ENCODE results near the gene CHD5.

DNA sequence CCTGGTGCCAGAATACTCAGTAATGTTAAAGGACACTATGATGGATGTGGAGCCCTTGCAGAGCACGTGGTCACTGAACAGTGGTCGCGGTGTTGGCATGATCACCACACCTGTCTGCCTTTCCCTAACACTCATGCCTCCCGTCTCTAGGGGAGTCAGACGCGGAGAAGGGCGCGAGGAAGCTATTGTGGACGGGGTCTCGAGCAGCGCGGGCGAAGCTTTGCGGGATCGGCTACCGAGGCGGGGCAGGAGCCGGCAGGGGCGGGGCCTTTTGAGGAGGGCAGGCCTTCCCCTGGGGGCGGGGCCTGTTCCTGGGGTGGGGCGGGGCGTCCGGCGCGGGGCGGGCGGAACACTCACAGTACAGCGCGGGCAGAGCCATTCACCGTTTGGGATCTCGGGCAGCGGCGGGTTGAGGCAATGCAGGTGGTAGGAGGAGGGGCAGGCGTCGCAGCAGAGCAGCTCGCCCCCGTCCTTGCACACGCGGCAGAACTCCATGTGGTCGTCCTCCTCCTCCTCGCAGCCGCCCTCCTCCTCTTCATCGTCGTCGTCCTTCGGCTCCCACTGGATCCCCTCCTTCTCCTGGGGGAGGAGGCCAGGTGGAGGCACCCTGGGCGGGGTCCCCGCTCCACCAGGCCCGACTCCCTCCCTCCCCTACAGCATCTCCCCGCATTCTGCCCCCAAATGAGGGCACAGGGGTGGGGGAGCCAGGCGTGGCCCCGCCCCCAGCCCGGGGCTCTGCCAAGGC lies 31.5 kb downstream of the CHD5 start:
- TF ChIP-seq, protein P1, sequence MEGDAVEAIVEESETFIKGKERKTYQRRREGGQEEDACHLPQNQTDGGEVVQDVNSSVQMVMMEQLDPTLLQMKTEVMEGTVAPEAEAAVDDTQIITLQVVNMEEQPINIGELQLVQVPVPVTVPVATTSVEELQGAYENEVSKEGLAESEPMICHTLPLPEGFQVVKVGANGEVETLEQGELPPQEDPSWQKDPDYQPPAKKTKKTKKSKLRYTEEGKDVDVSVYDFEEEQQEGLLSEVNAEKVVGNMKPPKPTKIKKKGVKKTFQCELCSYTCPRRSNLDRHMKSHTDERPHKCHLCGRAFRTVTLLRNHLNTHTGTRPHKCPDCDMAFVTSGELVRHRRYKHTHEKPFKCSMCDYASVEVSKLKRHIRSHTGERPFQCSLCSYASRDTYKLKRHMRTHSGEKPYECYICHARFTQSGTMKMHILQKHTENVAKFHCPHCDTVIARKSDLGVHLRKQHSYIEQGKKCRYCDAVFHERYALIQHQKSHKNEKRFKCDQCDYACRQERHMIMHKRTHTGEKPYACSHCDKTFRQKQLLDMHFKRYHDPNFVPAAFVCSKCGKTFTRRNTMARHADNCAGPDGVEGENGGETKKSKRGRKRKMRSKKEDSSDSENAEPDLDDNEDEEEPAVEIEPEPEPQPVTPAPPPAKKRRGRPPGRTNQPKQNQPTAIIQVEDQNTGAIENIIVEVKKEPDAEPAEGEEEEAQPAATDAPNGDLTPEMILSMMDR (IDR thresholded peaks at IDR 0.05): no peak
- TF ChIP-seq POLR2A (IDR thresholded peaks at IDR 0.05): no peak

Data from adrenal gland (tissue), 5 donors.